DND-41 (cell line): ENCODE measurements around the gene PI4K2B.
"Not testable (repeated sequence)": the region's sequence is repeated elsewhere in the genome, so short reads cannot be mapped to it uniquely, and the experiment has no call there.

ENCODE experiments used
- ATAC-seq: fragments of 200-7000 bp; cut with Tn5 transposase; 3 replicates; pipeline ENCODE4 v1.9.1; 2021; ENCODE audit warnings: low read depth; ENCODE audit not compliant: insufficient read depth
- DNase-seq: peaks from one replicate; pipeline ENCODE4 v3.0.0-alpha.2; 2020
- H2AFZ ChIP-seq: 2 replicates; pipeline ENCODE4 v1.6.0; 2012; ENCODE audit warnings: low read depth, low read length
- H3K27ac ChIP-seq: 2 replicates; pipeline ENCODE4 v1.5.1; 2012; ENCODE audit warnings: low read length, inconsistent platforms
- H3K27me3 ChIP-seq: fragments of 200-600 bp; sonication (generic); 2 replicates; pipeline ENCODE4 v1.6.0; 2012; ENCODE audit warnings: low read length, mild to moderate bottlenecking, inconsistent platforms; ENCODE audit not compliant: insufficient read depth, poor library complexity
- H3K36me3 ChIP-seq: 2 replicates; pipeline ENCODE4 v1.5.1; 2012; ENCODE audit warnings: low read length, inconsistent platforms; ENCODE audit not compliant: insufficient read depth
- H3K4me1 ChIP-seq: 2 replicates; pipeline ENCODE4 v1.5.1; 2012; ENCODE audit warnings: mild to moderate bottlenecking, low read length; ENCODE audit not compliant: insufficient read depth
- H3K4me2 ChIP-seq: 2 replicates; pipeline ENCODE4 v1.6.0; 2012; ENCODE audit warnings: mild to moderate bottlenecking, moderate library complexity, low read length, inconsistent platforms; ENCODE audit not compliant: insufficient read depth
- H3K4me3 ChIP-seq, 2 experiments: fragments of 200-600 bp in 1 of 2; shearing (Covaris generic) in 1 of 2; 2 replicates each; pipeline ENCODE4 v1.5.1; 2012 to 2016; ENCODE audit warnings: inconsistent platforms in 2 of 2, low read length in 2 of 2, mild to moderate bottlenecking in 2 of 2, low read depth in 1 of 2, moderate library complexity in 1 of 2
- H3K79me2 ChIP-seq: 2 replicates; pipeline ENCODE4 v1.6.0; 2012; ENCODE audit warnings: low read length, inconsistent platforms; ENCODE audit not compliant: insufficient read depth
- H3K9ac ChIP-seq: 2 replicates; pipeline ENCODE4 v1.6.0; 2012; ENCODE audit warnings: low read depth, mild to moderate bottlenecking, inconsistent platforms, low read length, moderate library complexity
- H3K9me3 ChIP-seq: 2 replicates; pipeline ENCODE4 v1.5.1; 2012; ENCODE audit warnings: low read length, moderate library complexity, mild to moderate bottlenecking, inconsistent platforms; ENCODE audit not compliant: insufficient read depth, severe bottlenecking
- H4K20me1 ChIP-seq: 2 replicates; pipeline ENCODE4 v1.6.0; 2012; ENCODE audit warnings: low read length; ENCODE audit not compliant: insufficient read depth
- EZH2 ChIP-seq: IDR thresholded peaks from 3 replicates; pipeline ENCODE4 v1.6.1; 2012; ENCODE audit warnings: borderline replicate concordance, low read depth, mild to moderate bottlenecking, moderate library complexity, low read length, inconsistent platforms; ENCODE audit not compliant: severe bottlenecking
- TF ChIP-seq, protein P1 (sequence below): IDR thresholded peaks from 2 replicates; pipeline ENCODE4 v1.5.1; 2012; ENCODE audit warnings: borderline replicate concordance, low read length, moderate library complexity, mild to moderate bottlenecking; ENCODE audit not compliant: poor library complexity, severe bottlenecking; ENCODE audit errors: extremely low read depth

Gene PI4K2B

DNA sequence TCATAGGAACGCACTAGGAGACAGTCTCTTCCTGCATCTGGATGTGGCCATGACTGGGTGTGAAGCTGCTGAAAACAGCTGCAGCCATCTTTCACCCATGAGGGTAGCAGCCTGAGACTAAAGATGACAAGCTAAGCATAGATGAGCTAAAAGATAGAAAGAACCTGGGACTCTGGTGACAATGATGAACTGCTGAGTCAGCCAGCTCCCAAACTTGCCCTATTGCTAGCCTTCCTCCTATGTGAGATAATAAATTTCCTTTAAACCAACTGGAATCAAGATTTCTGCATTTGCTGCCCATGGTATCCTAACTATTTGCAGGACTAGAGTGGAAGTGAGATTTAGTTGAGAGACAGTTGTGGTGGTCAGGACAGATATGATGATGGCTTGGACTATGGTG is 21.0 kb upstream of the PI4K2B start:
- Histone ChIP-seq H4K20me1 (no peaks in the 10 kb centered on the region), H3K4me2 (no peak overlapping the region), H2AFZ (no peak overlapping the region), H3K27ac (no peak overlapping the region), H3K79me2 (no peaks in the 10 kb centered on the region), H3K27me3 (no peaks in the 10 kb centered on the region), H3K4me3 (no peak overlapping the region), H3K4me1 (no peaks in the 10 kb centered on the region), H3K36me3 (no peaks in the 10 kb centered on the region), H3K9ac (no peak overlapping the region), H3K9me3 (peaks cover 2% of the 10 kb centered on the region)
- DNase-seq (no peak), ATAC-seq (no peak)
- TF ChIP-seq EZH2: no peak
- TF ChIP-seq, protein P1, sequence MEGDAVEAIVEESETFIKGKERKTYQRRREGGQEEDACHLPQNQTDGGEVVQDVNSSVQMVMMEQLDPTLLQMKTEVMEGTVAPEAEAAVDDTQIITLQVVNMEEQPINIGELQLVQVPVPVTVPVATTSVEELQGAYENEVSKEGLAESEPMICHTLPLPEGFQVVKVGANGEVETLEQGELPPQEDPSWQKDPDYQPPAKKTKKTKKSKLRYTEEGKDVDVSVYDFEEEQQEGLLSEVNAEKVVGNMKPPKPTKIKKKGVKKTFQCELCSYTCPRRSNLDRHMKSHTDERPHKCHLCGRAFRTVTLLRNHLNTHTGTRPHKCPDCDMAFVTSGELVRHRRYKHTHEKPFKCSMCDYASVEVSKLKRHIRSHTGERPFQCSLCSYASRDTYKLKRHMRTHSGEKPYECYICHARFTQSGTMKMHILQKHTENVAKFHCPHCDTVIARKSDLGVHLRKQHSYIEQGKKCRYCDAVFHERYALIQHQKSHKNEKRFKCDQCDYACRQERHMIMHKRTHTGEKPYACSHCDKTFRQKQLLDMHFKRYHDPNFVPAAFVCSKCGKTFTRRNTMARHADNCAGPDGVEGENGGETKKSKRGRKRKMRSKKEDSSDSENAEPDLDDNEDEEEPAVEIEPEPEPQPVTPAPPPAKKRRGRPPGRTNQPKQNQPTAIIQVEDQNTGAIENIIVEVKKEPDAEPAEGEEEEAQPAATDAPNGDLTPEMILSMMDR: no peak

DNA sequence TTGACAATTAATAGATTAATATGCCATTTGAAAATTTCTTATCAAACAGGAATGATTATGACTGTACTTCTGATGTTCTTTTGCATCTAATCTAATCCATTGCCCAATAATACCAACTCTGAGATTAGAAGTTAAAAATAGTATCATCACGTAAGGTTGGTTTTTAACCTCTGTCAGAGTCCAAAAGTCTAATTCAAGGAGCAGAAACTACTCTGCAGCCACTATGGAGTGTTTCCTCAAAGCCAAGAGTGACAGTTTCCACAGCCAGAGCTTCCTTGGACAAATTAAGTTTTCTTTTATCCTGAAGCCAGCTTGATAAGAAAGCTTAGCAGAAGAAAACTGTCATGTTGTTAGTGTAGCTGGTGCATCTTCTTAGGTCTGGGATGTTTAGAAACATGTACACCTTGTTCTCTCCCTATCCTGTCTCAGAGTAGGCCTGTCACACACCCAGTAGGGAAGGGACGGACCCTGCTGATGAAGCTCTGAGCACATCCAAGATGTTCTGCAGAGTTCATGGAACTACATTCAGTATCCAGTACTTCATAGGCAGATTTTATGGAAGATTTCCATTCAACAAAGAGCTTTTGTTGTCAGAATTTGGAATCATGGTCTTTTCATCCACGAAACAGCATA is 20.4 kb upstream of the PI4K2B start:
- Histone ChIP-seq H3K27ac (no peak overlapping the region), H3K4me3 (no peak overlapping the region), H2AFZ (no peak overlapping the region), H3K9me3 (peaks cover 2% of the 10 kb centered on the region), H3K9ac (no peak overlapping the region), H3K4me2 (no peak overlapping the region), H4K20me1 (no peaks in the 10 kb centered on the region), H3K79me2 (no peaks in the 10 kb centered on the region), H3K27me3 (no peaks in the 10 kb centered on the region), H3K36me3 (no peaks in the 10 kb centered on the region), H3K4me1 (no peaks in the 10 kb centered on the region)
- ATAC-seq: no peak
- DNase-seq: no peak
- TF ChIP-seq, protein P1: no peak
- TF ChIP-seq EZH2: no peak

DNA sequence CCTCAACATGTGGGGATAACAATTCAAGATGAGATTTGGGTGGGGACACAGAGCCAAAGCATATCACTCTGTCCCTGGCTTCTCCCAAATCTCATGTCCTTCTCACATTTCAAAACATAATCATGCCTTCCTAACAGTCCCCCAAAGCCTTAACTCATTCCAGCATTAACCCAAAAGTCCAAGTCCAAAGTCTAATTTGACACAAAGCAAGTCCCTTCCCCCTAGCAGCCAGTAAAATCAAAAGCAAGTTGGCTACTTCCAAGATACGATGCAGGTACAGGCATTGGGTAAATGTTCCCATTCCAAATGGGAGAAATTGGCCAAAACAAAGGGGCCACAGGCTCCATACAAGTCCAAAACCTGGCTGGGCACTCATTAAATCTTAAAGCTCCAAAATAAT is 19.1 kb upstream of the PI4K2B start:
- not testable (repeated sequence) for DNase-seq, H3K36me3 ChIP-seq, H3K4me2 ChIP-seq, H3K9me3 ChIP-seq, H2AFZ ChIP-seq, H3K79me2 ChIP-seq, H4K20me1 ChIP-seq, H3K27me3 ChIP-seq, ATAC-seq, H3K4me1 ChIP-seq, H3K27ac ChIP-seq, H3K4me3 ChIP-seq, H3K9ac ChIP-seq

DNA sequence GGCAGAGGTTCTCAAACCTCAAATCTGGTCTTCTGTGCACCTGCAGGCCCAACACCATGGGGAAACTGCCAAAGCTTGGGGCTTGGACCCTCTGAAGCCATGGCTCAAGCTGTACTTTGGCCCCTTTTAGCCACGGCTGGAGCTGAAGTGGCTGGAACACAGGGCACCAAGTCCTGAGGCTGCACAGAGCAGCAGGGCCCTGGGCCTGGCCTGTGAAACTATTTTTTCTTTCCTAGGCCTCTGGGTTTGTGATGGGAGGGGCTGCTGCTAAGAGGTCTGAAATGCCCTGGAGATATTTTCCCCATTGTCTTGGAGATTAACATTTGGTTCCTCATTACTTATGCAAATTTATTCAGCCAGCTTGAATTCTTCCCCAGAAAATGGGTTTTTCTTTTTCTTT is 18.3 kb upstream of the PI4K2B start:
- no peak overlapping the region for H3K4me3 ChIP-seq
- DNase-seq (no peak), ATAC-seq (no peak)
- no peak for TF ChIP-seq EZH2
- TF ChIP-seq, protein P1: no peak
- H2AFZ ChIP-seq: no peak overlapping the region
- H3K36me3 ChIP-seq: no peaks in the 10 kb centered on the region
- peaks cover 2% of the 10 kb centered on the region for H3K9me3 ChIP-seq
- no peaks in the 10 kb centered on the region for H4K20me1 ChIP-seq
- no peaks in the 10 kb centered on the region for H3K4me1 ChIP-seq
- H3K27ac ChIP-seq: no peak overlapping the region
- no peak overlapping the region for H3K9ac ChIP-seq
- no peaks in the 10 kb centered on the region for H3K27me3 ChIP-seq
- no peaks in the 10 kb centered on the region for H3K79me2 ChIP-seq
- no peak overlapping the region for H3K4me2 ChIP-seq
